Fibroblast of skin of right biceps (primary cell): ENCODE measurements around the gene TNIP2.
"Not testable (repeated sequence)": the region's sequence is repeated elsewhere in the genome, so short reads cannot be mapped to it uniquely, and the experiment has no call there.

Experiments
- DNase-seq: peaks from one replicate; pipeline ENCODE4 v3.0.0-alpha.2; 2013

The TNIP2 gene

DNA sequence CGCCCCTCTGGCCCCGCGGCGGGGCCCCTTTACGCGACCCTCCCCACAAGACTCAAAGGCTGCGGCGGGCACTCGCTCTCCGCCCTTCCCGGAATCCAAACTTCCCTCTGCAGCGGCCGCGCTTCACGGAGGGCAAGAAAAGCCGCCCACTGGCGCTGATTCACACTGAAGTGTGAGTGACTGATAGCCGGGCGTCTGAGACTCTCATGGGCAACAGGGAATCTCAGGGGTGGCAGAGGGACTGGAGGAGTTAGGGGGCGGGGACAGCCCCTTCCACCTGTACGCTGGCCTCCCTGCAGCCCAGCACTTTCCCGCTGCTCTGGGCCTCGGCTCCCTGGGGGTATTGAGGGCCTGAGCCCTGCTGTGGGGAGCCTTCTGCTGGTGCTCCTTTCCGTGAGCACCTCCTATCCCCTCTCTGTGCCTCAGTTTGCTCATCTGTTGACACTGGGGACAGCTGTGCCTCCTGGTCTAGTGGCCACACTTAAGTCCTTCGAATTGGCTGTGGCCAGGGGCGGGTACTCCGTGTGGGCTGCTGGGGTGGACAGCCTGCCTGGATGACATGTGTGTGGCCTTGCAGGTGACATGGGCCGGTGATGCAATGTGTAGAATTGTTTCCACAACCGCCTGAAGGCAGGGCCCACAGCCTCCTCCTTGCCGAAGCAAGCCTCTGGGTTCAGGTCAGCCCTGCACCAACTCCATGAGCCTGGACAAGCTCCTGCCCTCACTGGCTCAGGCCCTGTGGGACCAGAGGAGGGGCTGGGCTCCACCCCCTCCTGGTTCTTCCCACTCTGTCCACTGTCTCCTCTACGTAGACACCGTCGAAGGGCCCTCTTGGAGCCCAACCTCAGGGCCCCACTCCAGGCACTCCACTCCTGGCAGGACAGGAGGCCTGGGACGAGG, 37.7 kb upstream of the TNIP2 start:
- DNase-seq = peak; percentile 60

DNA sequence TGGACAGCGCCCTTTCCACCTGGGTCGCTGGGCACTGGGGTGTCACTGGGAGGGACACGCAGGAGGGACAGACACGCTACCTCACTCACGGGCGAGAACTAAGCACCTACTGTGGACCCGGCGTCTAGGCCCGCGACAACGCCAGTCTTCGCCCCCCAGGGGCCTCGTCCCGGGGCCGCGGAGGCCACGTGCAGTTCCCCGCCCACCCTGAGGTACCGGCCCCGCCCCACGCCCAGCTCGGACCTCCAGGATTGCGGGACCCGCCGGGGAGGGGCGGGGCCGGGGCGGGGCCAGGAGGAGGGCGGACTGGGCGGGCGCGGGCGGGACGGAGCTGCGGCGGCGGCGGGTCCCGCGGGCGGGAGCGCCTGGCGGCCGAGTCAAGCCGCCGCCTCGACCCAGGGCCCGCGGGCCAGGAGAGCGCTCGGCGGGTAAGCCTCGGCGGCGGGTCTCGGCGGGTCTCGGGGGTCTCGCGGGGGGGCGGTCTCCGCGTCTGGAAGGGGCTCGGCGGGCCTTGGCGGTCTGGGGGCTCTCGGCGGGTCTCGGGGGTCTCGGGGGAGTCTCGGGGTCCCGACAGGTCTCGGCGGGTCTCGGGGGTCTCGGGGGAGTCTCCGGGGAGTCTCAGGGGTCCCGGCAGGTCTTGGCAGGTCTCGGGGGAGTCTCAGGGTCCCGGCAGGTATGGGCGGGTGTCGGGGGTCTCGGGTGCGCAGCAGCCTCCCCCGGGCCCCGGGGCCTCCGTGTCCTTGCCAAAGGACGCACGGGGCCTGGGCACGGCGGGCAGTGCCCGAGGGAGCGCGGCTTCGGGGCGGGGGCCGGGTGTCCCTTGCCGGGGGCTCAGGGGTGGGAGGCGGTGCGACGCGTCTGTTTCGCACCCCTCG, 36.8 kb upstream of the TNIP2 start, which contains the start of gene SH3BP2:
SH3BP2 (plus strand) TSS at position 375 of the 875 bp plus-strand sequence. CDS start 27,533 bp downstream, outside the sequence.
- peak; percentile 77 for DNase-seq

GRCh38 chr4:2792396-2792710, 36.2 kb upstream of the TNIP2 start:
- DNase-seq = no peak

DNA sequence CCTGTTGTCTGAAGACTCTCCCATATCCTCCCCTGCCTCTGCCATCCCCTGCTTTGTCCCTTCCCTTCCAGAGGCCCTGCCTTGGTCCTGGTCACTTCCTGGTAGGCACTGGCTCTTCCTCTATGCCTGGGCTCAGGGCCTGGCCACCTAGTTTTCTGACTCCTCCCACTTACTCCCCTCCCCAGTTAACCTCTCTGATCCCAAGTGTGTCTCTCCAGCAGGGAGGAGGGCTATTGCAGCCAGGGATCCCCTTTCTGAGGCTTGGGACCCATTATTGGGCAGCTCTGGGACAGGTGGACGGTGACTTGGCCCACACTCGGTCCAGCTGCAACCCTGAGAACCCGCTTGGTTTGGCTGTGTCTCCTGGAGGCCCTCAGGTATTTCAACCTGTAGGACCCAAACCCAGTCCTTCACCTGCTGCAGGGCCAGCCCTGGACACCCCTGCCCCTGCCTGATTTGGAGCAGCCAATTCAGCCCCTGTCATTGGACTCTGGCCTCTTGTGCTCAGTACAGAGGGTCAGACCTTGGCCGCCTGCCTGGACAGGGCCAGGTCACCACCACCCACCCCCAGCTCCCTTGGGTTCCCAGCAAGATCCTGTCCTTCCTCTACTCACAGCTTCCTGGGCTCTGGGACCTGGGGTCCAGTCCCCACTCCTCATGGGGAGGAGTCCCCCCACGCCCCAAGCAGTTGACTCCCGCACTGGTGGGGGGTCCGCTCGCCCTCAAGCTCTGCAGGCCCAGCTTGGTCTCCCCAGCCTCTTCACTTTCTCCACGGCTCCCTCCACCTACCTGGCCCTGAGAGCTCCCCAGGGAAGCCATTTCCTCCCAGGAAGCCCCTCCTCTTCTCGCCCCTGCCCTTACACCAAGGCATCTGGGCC, 35.6 kb upstream of the TNIP2 start:
- DNase-seq = no peak

- DNase-seq = no peak
Measured at GRCh38 chr4:2790583-2791517, 34.7 kb upstream of the TNIP2 start.

DNA sequence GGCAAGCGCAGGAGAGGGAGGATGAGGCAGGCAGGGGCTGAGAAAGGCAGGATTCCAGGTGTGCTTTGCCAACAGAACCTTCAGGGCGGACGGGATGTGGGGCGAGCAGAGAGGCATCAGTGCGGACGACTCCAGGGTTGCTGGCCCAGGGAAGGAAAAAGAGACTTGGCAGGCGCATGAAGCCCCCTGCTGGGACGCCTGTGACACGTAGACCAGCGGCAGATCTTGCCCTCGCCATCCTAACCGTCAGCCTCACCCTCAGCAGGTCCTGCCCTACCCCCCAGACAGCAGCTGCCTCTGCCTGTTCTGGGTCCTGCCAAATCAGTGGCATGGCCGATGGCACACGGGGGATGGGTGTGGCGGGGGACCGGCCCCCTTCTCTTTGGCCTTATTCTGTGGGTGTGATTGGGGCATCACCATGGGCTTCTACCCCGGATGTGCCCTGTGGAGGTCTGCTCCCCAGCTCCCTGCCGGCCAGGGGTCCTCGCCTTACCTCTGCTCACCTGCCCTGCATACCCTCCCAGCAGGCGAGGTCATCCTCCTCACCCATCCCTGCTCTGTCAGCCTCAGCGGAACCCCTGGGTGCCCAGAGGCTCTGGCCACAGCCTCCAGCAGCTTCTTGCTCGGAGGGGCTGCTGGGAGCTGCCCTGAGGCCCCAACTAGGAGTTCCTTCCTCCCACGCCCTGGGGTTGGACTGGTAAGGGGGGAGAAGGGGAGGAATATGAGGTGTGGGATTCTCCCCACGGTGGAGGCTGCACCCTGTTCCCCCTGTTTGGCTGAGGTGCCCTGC, 33.9 kb upstream of the TNIP2 start:
- DNase-seq = no peak

DNA sequence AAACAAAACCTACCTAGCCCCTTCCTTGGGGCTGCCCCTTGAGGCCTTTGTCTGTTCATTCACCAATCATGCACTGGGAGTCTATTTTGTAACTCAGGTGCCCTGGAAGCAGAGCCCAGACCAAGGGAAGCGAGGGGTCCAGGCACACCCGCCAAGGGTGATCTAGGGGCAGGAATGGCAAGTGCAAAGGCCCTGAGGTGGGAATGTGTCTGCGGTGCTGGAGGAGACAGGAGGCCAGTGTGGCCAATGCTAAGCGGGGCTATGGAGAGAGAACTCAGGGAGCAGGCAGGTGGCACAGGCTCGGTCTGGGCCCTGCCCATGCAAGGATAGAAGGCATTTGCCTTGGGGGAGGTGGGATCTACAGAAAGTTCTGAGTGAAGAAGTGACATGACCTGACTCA, 33.2 kb upstream of the TNIP2 start:
- DNase-seq = no peak

DNA sequence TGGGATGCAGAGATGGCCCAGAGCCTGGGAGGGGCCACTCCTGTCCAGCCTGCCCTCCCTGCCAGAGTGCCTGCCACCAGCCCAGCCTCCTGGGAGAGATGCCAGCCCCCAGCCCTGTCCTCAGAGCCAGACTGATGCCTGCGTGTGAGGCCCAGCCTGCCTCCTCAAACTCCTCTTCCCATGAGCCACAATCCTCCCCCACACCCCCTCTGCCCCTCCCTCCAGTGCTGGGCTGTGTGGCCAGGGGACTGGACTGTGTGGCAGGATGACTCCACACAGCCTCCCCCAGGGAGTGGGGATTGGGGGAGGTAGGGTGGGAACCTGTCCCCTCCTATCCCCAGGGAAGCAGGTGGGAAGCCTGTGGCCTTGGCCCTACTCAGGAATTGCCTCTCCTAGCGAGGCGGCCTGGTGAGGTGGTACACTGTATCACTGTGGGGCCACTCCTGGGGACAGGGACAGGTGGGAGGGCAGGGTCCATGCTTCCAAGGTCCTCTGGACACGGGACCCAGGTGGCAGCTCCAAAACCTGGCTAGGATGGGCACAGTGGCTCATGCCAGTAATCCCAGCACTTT, 32.5 kb upstream of the TNIP2 start:
- DNase-seq = no peak

DNA sequence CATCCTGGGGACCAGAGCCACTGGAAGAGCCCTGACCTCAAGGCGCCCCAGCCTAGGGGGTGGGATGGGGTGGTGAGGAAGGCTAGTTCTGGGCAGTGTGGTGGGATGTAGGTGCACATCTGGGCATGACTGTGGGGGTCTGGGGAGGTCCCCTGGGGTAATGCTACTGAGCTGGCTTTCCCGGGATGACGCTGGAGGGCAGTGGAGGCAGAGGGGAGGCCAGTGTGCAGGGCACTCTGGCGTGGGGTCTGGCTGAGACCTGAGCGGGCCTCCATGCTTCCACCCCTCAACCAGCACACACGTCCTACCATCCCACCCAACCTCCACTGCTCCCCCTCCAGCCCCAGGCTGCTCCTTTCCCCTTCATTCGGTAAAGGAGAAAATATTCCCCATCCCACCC, 32.0 kb upstream of the TNIP2 start:
- no peak for DNase-seq

- no peak for DNase-seq
Measured at GRCh38 chr4:2787230-2788100, 31.3 kb upstream of the TNIP2 start.

- no peak for DNase-seq
Measured at GRCh38 chr4:2786794-2787229, 30.7 kb upstream of the TNIP2 start.

DNA sequence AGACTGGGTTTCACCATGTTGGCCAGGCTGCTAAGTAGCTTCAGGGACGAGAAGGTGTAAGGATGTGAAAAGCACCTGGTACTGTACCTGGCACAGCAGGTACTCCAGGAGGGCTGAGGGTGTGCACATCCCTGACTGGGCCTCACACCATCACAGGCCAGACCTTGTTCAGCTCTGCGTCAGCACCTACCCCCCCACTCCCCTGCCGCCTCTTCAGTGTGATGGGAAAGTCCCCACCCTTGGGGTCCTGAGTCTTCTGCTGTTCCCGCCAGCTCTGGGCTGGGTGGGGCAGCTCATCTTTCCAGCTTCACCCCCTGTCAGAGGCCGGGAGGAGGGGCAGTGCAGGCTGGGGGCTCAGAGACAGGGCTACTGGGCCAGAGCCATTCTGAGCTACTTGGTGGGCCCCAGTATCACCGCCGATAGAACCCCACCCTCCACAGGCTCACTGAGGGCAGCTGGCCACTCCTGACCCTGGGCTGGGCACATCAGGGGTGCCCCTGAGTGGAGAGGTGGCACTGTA, 30.1 kb upstream of the TNIP2 start:
- DNase-seq = no peak

DNA sequence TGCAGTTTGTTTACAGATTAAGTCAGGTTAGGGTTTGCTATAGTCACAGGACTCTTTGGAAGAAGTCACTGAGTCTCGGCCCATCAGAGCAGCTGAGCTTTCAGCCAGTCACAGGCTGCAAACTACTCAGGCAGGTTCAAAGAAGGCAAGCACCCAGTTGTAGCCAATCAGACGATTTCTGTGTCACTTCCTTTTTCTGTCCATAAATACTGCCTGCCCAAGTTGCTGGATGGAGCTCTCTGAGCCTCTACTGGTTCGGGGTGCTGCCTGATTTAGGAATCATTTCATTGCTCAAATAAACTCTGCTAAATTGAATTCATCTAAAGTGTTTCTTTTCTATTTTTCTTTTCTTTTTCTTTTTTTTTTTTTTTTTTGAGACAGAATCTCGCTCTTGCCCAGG, 29.5 kb upstream of the TNIP2 start:
- no peak for DNase-seq

GRCh38 chr4:2783790-2784189, 27.7 kb upstream of the TNIP2 start:
- DNase-seq = no peak

- no peak for DNase-seq
Measured at GRCh38 chr4:2781911-2782310, 25.8 kb upstream of the TNIP2 start.

- DNase-seq = not testable (repeated sequence)
Measured at GRCh38 chr4:2780643-2781042, 24.5 kb upstream of the TNIP2 start.

DNA sequence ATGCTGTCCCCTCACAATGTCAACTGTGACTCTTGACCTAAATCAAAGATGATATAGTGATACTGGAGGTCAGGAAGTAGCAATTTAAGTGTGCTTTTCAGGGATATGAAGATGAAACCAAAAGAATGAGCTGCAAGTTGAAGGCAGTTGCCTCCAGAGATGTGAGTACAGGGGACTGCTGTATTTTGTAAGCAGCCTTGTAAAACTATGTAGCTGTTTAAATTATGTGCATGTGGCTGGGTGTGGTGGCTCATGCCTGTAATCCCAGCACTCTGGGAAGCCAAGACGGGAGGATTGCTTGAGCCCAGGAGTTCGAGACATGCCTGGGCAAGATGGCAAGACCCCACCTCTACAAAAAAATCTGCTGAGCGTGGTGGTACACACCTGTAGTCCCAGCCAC, 15.1 kb upstream of the TNIP2 start:
- no peak for DNase-seq

DNA sequence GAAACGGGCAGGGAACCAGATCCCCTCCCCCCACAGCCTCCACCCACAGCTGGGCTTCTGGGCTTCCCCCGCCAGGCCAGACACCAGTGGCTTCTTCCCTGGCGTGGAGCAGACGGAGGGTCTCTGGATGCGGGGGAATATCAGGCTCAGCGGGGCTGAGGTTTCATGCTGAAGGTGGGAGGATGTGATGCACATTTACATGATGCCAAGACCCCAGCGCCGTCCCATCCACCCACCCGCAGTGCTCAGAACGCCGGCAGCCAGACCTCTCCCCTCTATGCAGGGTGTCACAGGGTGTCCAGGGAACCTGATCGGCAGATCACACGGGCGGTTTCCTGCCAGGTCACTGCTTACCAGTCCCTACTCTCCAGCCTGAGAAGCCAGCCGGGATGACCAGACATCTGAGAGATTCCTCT, 12.8 kb upstream of the TNIP2 start:
- DNase-seq = no peak

GRCh38 chr4:2768124-2768523, 12.0 kb upstream of the TNIP2 start:
- no peak for DNase-seq
